ENCODE measurements around the gene KRTAP16-1. TPM values are rescaled to one million over a fixed set of nuclear protein-coding genes. Genes with fewer than 3 reads are reported as not detected.

The KRTAP16-1 gene
- total RNA-seq, 2 experiments from 2014 or later = not detected

Other genes starting within 250 kb of the KRTAP16-1 start
- gene KRTAP2-3, start 249.2 kb downstream of the KRTAP16-1 start, total RNA-seq = not detected
- gene KRTAP2-4, start 243.4 kb downstream of the KRTAP16-1 start, total RNA-seq = not detected
- gene KRTAP4-7, start 225.2 kb downstream of the KRTAP16-1 start, total RNA-seq = not detected
- not detected for gene KRTAP4-8, start 211.2 kb downstream of the KRTAP16-1 start, total RNA-seq
- not detected for gene KRTAP4-16, start 207.1 kb downstream of the KRTAP16-1 start, total RNA-seq
- not detected for gene KRTAP4-9, start 203.9 kb downstream of the KRTAP16-1 start, total RNA-seq
- not detected for gene KRTAP4-11, start 190.9 kb downstream of the KRTAP16-1 start, total RNA-seq
- gene KRTAP4-12, start 185.1 kb downstream of the KRTAP16-1 start, total RNA-seq = not detected
- not detected for gene KRTAP4-6, start 168.8 kb downstream of the KRTAP16-1 start, total RNA-seq
- not detected for gene KRTAP4-5, start 159.5 kb downstream of the KRTAP16-1 start, total RNA-seq
- not detected for gene KRTAP4-4, start 148.6 kb downstream of the KRTAP16-1 start, total RNA-seq
- gene KRTAP4-3, start 141.1 kb downstream of the KRTAP16-1 start, total RNA-seq = not detected
- gene KRTAP4-2, start 131.1 kb downstream of the KRTAP16-1 start, total RNA-seq = not detected
- not detected for gene KRTAP4-1, start 124.4 kb downstream of the KRTAP16-1 start, total RNA-seq
- gene KRTAP9-1, start 119.4 kb downstream of the KRTAP16-1 start, total RNA-seq = not detected
- not detected for gene KRTAP9-2, start 82.7 kb downstream of the KRTAP16-1 start, total RNA-seq
- not detected for gene KRTAP9-3, start 76.9 kb downstream of the KRTAP16-1 start, total RNA-seq
- gene KRTAP9-8, start 71.3 kb downstream of the KRTAP16-1 start, total RNA-seq = not detected
- not detected for gene KRTAP9-4, start 59.6 kb downstream of the KRTAP16-1 start, total RNA-seq
- gene KRTAP9-9, start 53.9 kb downstream of the KRTAP16-1 start, total RNA-seq = not detected
- gene KRTAP9-6, start 43.9 kb downstream of the KRTAP16-1 start, total RNA-seq = not detected
- gene KRTAP9-7, start 33.6 kb downstream of the KRTAP16-1 start, total RNA-seq = not detected
- not detected for gene KRTAP29-1, start 6.5 kb downstream of the KRTAP16-1 start, total RNA-seq
- not detected for gene KRTAP17-1, start 6.4 kb upstream of the KRTAP16-1 start, total RNA-seq
- not detected for gene KRT33A, start 41.5 kb upstream of the KRTAP16-1 start, total RNA-seq
- not detected for gene KRT33B, start 60.5 kb upstream of the KRTAP16-1 start, total RNA-seq
- not detected for gene KRT34, start 73.0 kb upstream of the KRTAP16-1 start, total RNA-seq
- not detected for gene KRT31, start 88.3 kb upstream of the KRTAP16-1 start, total RNA-seq
- gene KRT37, start 115.3 kb upstream of the KRTAP16-1 start, total RNA-seq = not detected
- not detected for gene KRT38, start 131.7 kb upstream of the KRTAP16-1 start, total RNA-seq
- gene KRT32, start 158.1 kb upstream of the KRTAP16-1 start, total RNA-seq = not detected
- not detected for gene KRT35, start 171.8 kb upstream of the KRTAP16-1 start, total RNA-seq
- not detected for gene KRT36, start 180.6 kb upstream of the KRTAP16-1 start, total RNA-seq
- gene KRT13, start 196.3 kb upstream of the KRTAP16-1 start, total RNA-seq = not detected
- gene KRT15, start 209.6 kb upstream of the KRTAP16-1 start, total RNA-seq = not detected
- gene KRT19, start 219.0 kb upstream of the KRTAP16-1 start, total RNA-seq = not detected